HG03108 (cell line): ENCODE data around the gene ZNF658.
"Not testable (repeated sequence)": the region's sequence is repeated elsewhere in the genome, so short reads cannot be mapped to it uniquely, and the experiment has no call there.

Experiments
- ATAC-seq: cut with Tn5 transposase; IDR thresholded peaks from one replicate; pipeline ENCODE4 v1.9.1; 2021; ENCODE audit warnings: moderate library complexity; ENCODE audit not compliant: unreplicated experiment

The ZNF658 gene

GRCh38 chr9:66900490-66901131, at the start of gene ZNF658:
TSS of gene ZNF658 (plus strand) at chr9:66900725. CDS start at chr9:66903562, 2,837 bp downstream.
- ATAC-seq, result peak; percentile 97

GRCh38 chr9:66861732-66862131, 38.8 kb upstream of the ZNF658 start:
- ATAC-seq, result not testable (repeated sequence)

- ATAC-seq, result not testable (repeated sequence)
Observed at GRCh38 chr9:66868660-66869059, 31.9 kb upstream of the ZNF658 start.

GRCh38 chr9:66880605-66881004, 19.9 kb upstream of the ZNF658 start:
- ATAC-seq, result not testable (repeated sequence)

- ATAC-seq, result not testable (repeated sequence)
Observed at GRCh38 chr9:66881847-66882246, 18.7 kb upstream of the ZNF658 start.

- ATAC-seq, result peak; percentile 76
Observed at GRCh38 chr9:66890334-66890733, 10.2 kb upstream of the ZNF658 start.

- peak; percentile 5 for ATAC-seq
Observed at GRCh38 chr9:66901141-66901540, 616 bp downstream of the ZNF658 start.

- not testable (repeated sequence) for ATAC-seq
Observed at GRCh38 chr9:66909560-66909959, 9.0 kb downstream of the ZNF658 start.

GRCh38 chr9:66920072-66920471, 19.5 kb downstream of the ZNF658 start:
- ATAC-seq, result not testable (repeated sequence)

GRCh38 chr9:66936194-66936870, 35.8 kb downstream of the ZNF658 start:
- ATAC-seq, result not testable (repeated sequence)

- ATAC-seq, result not testable (repeated sequence)
Observed at GRCh38 chr9:66937662-66938061, 37.1 kb downstream of the ZNF658 start.

- ATAC-seq, result not testable (repeated sequence)
Observed at GRCh38 chr9:66938322-66938721, 37.8 kb downstream of the ZNF658 start.

- not testable (repeated sequence) for ATAC-seq
Observed at GRCh38 chr9:66939878-66940830, 39.6 kb downstream of the ZNF658 start.

GRCh38 chr9:66942400-66943155, 42.1 kb downstream of the ZNF658 start:
- ATAC-seq, result not testable (repeated sequence)

- ATAC-seq, result not testable (repeated sequence)
Observed at GRCh38 chr9:66952576-66952975, 52.1 kb downstream of the ZNF658 start.
